ENCODE data around the gene F2RL3. TPM values are rescaled to one million over a fixed set of nuclear protein-coding genes. Genes with fewer than 3 reads are reported as not detected.

Gene F2RL3
- polyA plus RNA-seq, 1 donor from 2014 or later: not detected

- no peaks in the 10 kb centered on the region for H3K36me3 ChIP-seq (ENCODE audit: insufficient read depth, low read length)
- no peak overlapping the region for H3K4me2 ChIP-seq (ENCODE audit: low read length)
- H3K27me3 ChIP-seq (ENCODE audit: insufficient read depth, low read depth, low read length): no peaks in the 10 kb centered on the region
- H3K27ac ChIP-seq (ENCODE audit: low read length): no peak overlapping the region
- H4K20me1 ChIP-seq (ENCODE audit: insufficient read depth): no peaks in the 10 kb centered on the region
- no peak overlapping the region for H3K4me3 ChIP-seq (ENCODE audit: low read length)
- no peaks in the 10 kb centered on the region for H3F3A ChIP-seq (ENCODE audit: insufficient read depth, low read length, poor library complexity, severe bottlenecking)
- TF ChIP-seq RAD21 (conservative IDR thresholded peaks at IDR 0.05) (no peak), MXI1 (conservative IDR thresholded peaks at IDR 0.05; ENCODE audit: poor library complexity, severe bottlenecking) (no peak), POLR2AphosphoS5 (IDR thresholded peaks at IDR 0.05) (no peak), TAF1 (IDR thresholded peaks at IDR 0.05; ENCODE audit: low read depth) (no peak), CTCF (IDR thresholded peaks at IDR 0.05; ENCODE audit: poor library complexity, severe bottlenecking) (no peak), EP300 (conservative IDR thresholded peaks at IDR 0.05; ENCODE audit: poor library complexity, severe bottlenecking) (no peak), SMC3 (conservative IDR thresholded peaks at IDR 0.05; ENCODE audit: poor library complexity) (no peak), REST (IDR thresholded peaks at IDR 0.05; ENCODE audit: borderline replicate concordance) (no peak), EZH2 (IDR thresholded peaks at IDR 0.05; ENCODE audit: borderline replicate concordance, insufficient read depth, low read length, poor library complexity, severe bottlenecking) (no peak)
- H3K79me2 ChIP-seq (replicated peaks; ENCODE audit: insufficient read depth, low read length): no peaks in the 10 kb centered on the region
- H3K9me2 ChIP-seq (ENCODE audit: insufficient read depth, low read length): no peaks in the 10 kb centered on the region
- H3K9ac ChIP-seq (ENCODE audit: low read length): no peak overlapping the region
- peaks cover 3% of the 10 kb centered on the region for H3K9me3 ChIP-seq (ENCODE audit: low read length)
- H2AFZ ChIP-seq (ENCODE audit: low read depth, low read length): no peak overlapping the region
Observed at GRCh38 chr19:16908759-16909158, 20.0 kb downstream of the F2RL3 start.

- no peaks in the 10 kb centered on the region for H3K36me3 ChIP-seq (ENCODE audit: insufficient read depth, low read length)
- H3F3A ChIP-seq (ENCODE audit: insufficient read depth, low read length, poor library complexity, severe bottlenecking): no peaks in the 10 kb centered on the region
- H3K4me3 ChIP-seq (ENCODE audit: low read length): no peak overlapping the region
- H3K9ac ChIP-seq (ENCODE audit: low read length): no peak overlapping the region
- TF ChIP-seq EZH2 (IDR thresholded peaks at IDR 0.05; ENCODE audit: borderline replicate concordance, insufficient read depth, low read length, poor library complexity, severe bottlenecking) (no peak), RAD21 (conservative IDR thresholded peaks at IDR 0.05) (no peak), POLR2AphosphoS5 (IDR thresholded peaks at IDR 0.05) (no peak), EP300 (conservative IDR thresholded peaks at IDR 0.05; ENCODE audit: poor library complexity, severe bottlenecking) (no peak)
- H2AFZ ChIP-seq (ENCODE audit: low read depth, low read length): no peak overlapping the region
- no peaks in the 10 kb centered on the region for H4K20me1 ChIP-seq (ENCODE audit: insufficient read depth)
- no peaks in the 10 kb centered on the region for H3K79me2 ChIP-seq (replicated peaks; ENCODE audit: insufficient read depth, low read length)
- H3K27me3 ChIP-seq (ENCODE audit: insufficient read depth, low read depth, low read length): no peaks in the 10 kb centered on the region
- H3K4me2 ChIP-seq (ENCODE audit: low read length): no peak overlapping the region
- no peaks in the 10 kb centered on the region for H3K9me2 ChIP-seq (ENCODE audit: insufficient read depth, low read length)
- peaks cover 3% of the 10 kb centered on the region for H3K9me3 ChIP-seq (ENCODE audit: low read length)
- H3K27ac ChIP-seq (ENCODE audit: low read length): no peak overlapping the region
Observed at GRCh38 chr19:16911046-16911445, 22.2 kb downstream of the F2RL3 start.
